ENCODE results near the gene DTNBP1. TPM values are rescaled to one million over a fixed set of nuclear protein-coding genes. Genes with fewer than 3 reads are reported as not detected.
A peak's percentile ranks its signal among the peaks of the same experiment; 100 is the strongest.

DTNBP1 gene
- total and polyA plus RNA-seq, 11 donors, result 7.0 to 38.4 (median 18.5) TPM

- intact Hi-C loops (cut with DNase I), result loop anchor here (5.0 to 10.0 kb wide), 12 partner anchors 41 to 1366 kb away; partner anchors contain the start of gene JARID2 (in 6 of the 10)
Measured at GRCh38 chr6:15493437-15494168, 169.2 kb downstream of the DTNBP1 start.

GRCh38 chr6:15491986-15492269 is 170.9 kb downstream of the DTNBP1 start:
- no peaks in the 10 kb centered on the region for H3K9me3 ChIP-seq
- no peaks in the 10 kb centered on the region for H3K27me3 ChIP-seq
- intact Hi-C loops (cut with DNase I), result loop anchor here (2.0 to 10.0 kb wide), 13 partner anchors 40 to 1365 kb away; partner anchors contain the start of gene JARID2 (in 6 of the 10)
- WGBS, 4 donors, result 51 to 73% (median 60%) methylated on average over 5 of the region's 5 CpGs
- DNase-seq (peak in 1 of 5 donors; percentile 11), ATAC-seq (no peak)
- H3K27ac ChIP-seq, result no peak overlapping the region
- no peak for TF ChIP-seq CTCF (IDR thresholded peaks at IDR 0.05)
- no peak for TF ChIP-seq POLR2A (IDR thresholded peaks at IDR 0.05)
- no peak overlapping the region for H3K4me3 ChIP-seq
- peaks cover 0 to 47% (median 30%) of the 10 kb centered on the region in 12 donors for H3K4me1 ChIP-seq
- H3K36me3 ChIP-seq, result peaks cover 0 to 43% (median 31%) of the 10 kb centered on the region in 9 donors

More at GRCh38 chr6:15493437-15494168, 169.2 kb downstream of the DTNBP1 start:
- ATAC-seq, result no peak
- no peak for DNase-seq
- no peak overlapping the region for H3K4me3 ChIP-seq
- peaks cover 0 to 47% (median 32%) of the 10 kb centered on the region in 12 donors for H3K4me1 ChIP-seq
- H3K27me3 ChIP-seq, result no peaks in the 10 kb centered on the region
- H3K9me3 ChIP-seq, result no peaks in the 10 kb centered on the region
- H3K27ac ChIP-seq, result no peak overlapping the region
- peaks cover 0 to 31% (median 18%) of the 10 kb centered on the region in 9 donors for H3K36me3 ChIP-seq
- TF ChIP-seq POLR2A (IDR thresholded peaks at IDR 0.05) (no peak), CTCF (IDR thresholded peaks at IDR 0.05) (no peak)
- WGBS, 4 donors, result 92 to 95% (median 93%) methylated on average over 9 of the region's 9 CpGs

- 11 to 18% (median 17%) methylated on average over 9 of the region's 9 CpGs for WGBS, 4 donors
- Histone ChIP-seq H3K36me3 (peaks cover 0 to 38% (median 25%) of the 10 kb centered on the region in 9 donors), H3K4me3 (no peak overlapping the region), H3K27ac (peak overlapping the region in 7 of 12 donors; percentile 14 to 58 (median 32)), H3K4me1 (peaks cover 0 to 47% (median 30%) of the 10 kb centered on the region in 12 donors), H3K27me3 (no peaks in the 10 kb centered on the region), H3K9me3 (no peaks in the 10 kb centered on the region)
- intact Hi-C loops (cut with DNase I), result loop anchor here (2.0 to 10.0 kb wide), 13 partner anchors 39 to 1364 kb away; partner anchors contain the start of gene JARID2 (in 6 of the 10)
- TF ChIP-seq CTCF (IDR thresholded peaks at IDR 0.05) (peak; percentile 89 to 98 (median 96)), POLR2A (IDR thresholded peaks at IDR 0.05) (no peak)
- DNase-seq, result peak in 4 of 5 donors; percentile 71 to 81 (median 80)
- ATAC-seq, result peak; percentile 43 to 69 (median 62)
Measured at GRCh38 chr6:15491255-15491985, 171.4 kb downstream of the DTNBP1 start.
